Measurements from ENCODE around the gene DDR1. TPM values are rescaled to one million over a fixed set of nuclear protein-coding genes. Genes with fewer than 3 reads are reported as not detected.

Gene DDR1
- total and polyA plus RNA-seq, 2 experiments from 2014 or later = 58.3 to 154 TPM

DNA sequence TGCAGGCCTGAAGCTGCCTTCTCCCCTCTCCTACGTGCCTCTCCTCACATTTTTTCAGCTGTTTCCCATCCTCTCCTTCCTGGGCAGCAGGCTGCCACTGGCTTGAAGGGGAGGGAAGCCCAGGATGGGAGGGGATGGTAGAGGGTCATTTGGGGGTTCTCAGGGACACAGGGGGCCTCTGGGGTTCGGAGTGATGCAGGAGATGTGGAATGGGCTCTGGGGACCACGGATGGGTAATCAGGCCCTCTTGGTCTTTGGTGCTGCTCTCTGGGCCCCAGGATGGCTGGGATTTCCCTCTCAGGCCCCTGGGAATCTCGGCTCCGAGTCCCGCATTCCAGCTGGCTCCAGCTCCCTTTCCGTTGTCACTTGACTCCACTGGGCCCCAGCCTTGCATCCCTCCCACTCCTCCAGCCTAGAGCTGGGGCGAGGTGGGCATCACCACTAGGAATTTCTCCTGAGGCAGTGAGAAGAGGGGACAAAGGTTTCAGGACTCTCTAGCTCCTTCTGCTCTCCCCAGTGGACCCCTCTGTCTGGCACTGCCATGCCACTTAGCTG is 2.0 kb upstream of the DDR1 start (continued):
- TF ChIP-seq, protein P1, sequence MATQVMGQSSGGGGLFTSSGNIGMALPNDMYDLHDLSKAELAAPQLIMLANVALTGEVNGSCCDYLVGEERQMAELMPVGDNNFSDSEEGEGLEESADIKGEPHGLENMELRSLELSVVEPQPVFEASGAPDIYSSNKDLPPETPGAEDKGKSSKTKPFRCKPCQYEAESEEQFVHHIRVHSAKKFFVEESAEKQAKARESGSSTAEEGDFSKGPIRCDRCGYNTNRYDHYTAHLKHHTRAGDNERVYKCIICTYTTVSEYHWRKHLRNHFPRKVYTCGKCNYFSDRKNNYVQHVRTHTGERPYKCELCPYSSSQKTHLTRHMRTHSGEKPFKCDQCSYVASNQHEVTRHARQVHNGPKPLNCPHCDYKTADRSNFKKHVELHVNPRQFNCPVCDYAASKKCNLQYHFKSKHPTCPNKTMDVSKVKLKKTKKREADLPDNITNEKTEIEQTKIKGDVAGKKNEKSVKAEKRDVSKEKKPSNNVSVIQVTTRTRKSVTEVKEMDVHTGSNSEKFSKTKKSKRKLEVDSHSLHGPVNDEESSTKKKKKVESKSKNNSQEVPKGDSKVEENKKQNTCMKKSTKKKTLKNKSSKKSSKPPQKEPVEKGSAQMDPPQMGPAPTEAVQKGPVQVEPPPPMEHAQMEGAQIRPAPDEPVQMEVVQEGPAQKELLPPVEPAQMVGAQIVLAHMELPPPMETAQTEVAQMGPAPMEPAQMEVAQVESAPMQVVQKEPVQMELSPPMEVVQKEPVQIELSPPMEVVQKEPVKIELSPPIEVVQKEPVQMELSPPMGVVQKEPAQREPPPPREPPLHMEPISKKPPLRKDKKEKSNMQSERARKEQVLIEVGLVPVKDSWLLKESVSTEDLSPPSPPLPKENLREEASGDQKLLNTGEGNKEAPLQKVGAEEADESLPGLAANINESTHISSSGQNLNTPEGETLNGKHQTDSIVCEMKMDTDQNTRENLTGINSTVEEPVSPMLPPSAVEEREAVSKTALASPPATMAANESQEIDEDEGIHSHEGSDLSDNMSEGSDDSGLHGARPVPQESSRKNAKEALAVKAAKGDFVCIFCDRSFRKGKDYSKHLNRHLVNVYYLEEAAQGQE (IDR thresholded peaks at IDR 0.05; ENCODE audit: unreplicated experiment) = no peak
- TF ChIP-seq EZH2 (IDR thresholded peaks at IDR 0.05; ENCODE audit: low read depth, unreplicated experiment) (no peak), EZH2phosphoT487 (IDR thresholded peaks at IDR 0.05; ENCODE audit: unreplicated experiment) (no peak), JUNB (IDR thresholded peaks at IDR 0.05; ENCODE audit: unreplicated experiment) (no peak), ZNF114 (CRISPR knock-in tag; IDR thresholded peaks at IDR 0.05) (no peak), NANOG (IDR thresholded peaks at IDR 0.05; ENCODE audit: borderline replicate concordance) (no peak)
- TF ChIP-seq, protein P2, sequence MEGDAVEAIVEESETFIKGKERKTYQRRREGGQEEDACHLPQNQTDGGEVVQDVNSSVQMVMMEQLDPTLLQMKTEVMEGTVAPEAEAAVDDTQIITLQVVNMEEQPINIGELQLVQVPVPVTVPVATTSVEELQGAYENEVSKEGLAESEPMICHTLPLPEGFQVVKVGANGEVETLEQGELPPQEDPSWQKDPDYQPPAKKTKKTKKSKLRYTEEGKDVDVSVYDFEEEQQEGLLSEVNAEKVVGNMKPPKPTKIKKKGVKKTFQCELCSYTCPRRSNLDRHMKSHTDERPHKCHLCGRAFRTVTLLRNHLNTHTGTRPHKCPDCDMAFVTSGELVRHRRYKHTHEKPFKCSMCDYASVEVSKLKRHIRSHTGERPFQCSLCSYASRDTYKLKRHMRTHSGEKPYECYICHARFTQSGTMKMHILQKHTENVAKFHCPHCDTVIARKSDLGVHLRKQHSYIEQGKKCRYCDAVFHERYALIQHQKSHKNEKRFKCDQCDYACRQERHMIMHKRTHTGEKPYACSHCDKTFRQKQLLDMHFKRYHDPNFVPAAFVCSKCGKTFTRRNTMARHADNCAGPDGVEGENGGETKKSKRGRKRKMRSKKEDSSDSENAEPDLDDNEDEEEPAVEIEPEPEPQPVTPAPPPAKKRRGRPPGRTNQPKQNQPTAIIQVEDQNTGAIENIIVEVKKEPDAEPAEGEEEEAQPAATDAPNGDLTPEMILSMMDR (conservative IDR thresholded peaks at IDR 0.05; ENCODE audit: low read depth in 2 of 2) = no peak
- TF ChIP-seq, protein P3, sequence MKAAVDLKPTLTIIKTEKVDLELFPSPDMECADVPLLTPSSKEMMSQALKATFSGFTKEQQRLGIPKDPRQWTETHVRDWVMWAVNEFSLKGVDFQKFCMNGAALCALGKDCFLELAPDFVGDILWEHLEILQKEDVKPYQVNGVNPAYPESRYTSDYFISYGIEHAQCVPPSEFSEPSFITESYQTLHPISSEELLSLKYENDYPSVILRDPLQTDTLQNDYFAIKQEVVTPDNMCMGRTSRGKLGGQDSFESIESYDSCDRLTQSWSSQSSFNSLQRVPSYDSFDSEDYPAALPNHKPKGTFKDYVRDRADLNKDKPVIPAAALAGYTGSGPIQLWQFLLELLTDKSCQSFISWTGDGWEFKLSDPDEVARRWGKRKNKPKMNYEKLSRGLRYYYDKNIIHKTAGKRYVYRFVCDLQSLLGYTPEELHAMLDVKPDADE (IDR thresholded peaks at IDR 0.05) = no peak

DNA sequence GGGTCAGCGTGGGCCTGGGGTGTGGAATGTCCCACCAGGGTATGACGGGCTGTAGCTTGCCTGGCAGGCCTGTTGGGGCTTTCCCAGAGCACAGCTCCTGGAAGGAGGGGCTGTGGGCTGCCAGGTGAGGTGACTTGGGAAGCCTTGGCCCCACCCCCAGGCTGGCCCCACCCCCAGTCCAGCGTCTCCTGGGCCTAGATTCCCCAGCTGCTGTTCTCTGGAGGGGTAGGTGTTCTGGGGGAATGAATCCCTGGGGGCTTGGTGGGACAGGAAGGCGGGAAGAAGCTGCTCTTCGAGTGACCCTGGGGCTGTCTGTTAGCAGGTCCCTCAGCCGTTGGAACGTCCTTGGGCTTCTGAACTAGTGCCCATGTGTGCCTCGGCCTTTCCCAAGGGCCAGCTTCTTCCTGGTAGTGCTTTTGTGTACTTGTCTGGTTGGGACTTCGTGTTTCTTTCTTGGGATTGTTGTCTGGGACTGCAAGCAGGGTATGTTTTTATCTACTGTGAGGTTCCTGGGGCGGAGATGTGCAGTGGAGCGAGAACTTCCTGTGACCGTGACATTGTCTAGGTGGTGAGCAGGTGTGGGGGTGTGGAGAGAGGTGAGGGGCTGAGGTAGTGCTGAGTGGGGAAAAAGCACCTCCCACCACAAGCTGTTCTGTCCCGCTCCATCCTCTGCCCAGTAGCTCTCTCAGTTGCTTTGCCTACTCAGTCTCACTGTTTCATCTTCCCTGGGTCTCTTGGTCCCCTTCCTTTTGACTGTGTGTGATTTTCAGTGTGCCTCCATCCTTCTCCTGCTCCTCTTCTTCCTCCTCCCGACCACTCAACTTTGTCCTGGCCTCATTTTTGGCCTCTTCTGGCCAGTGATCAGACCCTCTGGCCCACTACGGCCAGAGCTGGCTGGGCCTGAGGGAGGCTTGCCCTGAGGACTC is 1.3 kb upstream of the DDR1 start:
- Histone ChIP-seq H3K9me2 (ENCODE audit: insufficient read depth) (no peaks in the 10 kb centered on the region), H3K27me3 (ENCODE audit: insufficient read depth) (no peaks in the 10 kb centered on the region), H3K36me3 (ENCODE audit: insufficient read depth) (no peaks in the 10 kb centered on the region; the same call in 1 of the 2 replicates), H3K4me2 (peak overlapping the region; percentile 100), H3K4me1 (ENCODE audit: insufficient read depth) (peaks cover 53% of the 10 kb centered on the region), H3K27ac (ENCODE audit: low read depth) (peak overlapping the region; percentile 97), H3K4me3 (peak overlapping the region; percentile 92), H2AFZ (no peak overlapping the region), H4K20me1 (replicated peaks; ENCODE audit: insufficient read depth) (peaks cover 14% of the 10 kb centered on the region), H3F3A (replicated peaks; ENCODE audit: low read depth) (peaks cover 29% of the 10 kb centered on the region), H3K79me2 (replicated peaks; ENCODE audit: insufficient read depth) (peaks cover 46% of the 10 kb centered on the region)
- peak overlapping the region; percentile 86 for H3K27ac Mint-ChIP-seq
- H3K27me3 Mint-ChIP-seq (ENCODE audit: insufficient read depth, low read depth, poor library complexity) = peaks cover 33% of the 10 kb centered on the region
- peaks cover 75% of the 10 kb centered on the region for H3K4me1 Mint-ChIP-seq
- peak; percentile 89 for DNase-seq (ENCODE audit: low spot score)
- TF ChIP-seq, protein P2 (conservative IDR thresholded peaks at IDR 0.05; ENCODE audit: low read depth in 2 of 2) = no peak
- no peak for TF ChIP-seq CREB1 (CRISPR knock-in tag; IDR thresholded peaks at IDR 0.05; ENCODE audit: low read depth)
- peak; percentile 36; the same call in 1 of the 2 replicates for TF ChIP-seq POLR2AphosphoS5 (IDR thresholded peaks at IDR 0.05; ENCODE audit: low read depth)
- no peak for TF ChIP-seq ZNF114 (CRISPR knock-in tag; IDR thresholded peaks at IDR 0.05)
- no peak for TF ChIP-seq ZNF331 (CRISPR knock-in tag; IDR thresholded peaks at IDR 0.05; ENCODE audit: low read depth)
- H3K4me3 Mint-ChIP-seq = peak overlapping the region; percentile 79
- H3K9me3 Mint-ChIP-seq = no peaks in the 10 kb centered on the region
- H3K36me3 Mint-ChIP-seq (ENCODE audit: low read depth) = peaks cover 2% of the 10 kb centered on the region; the same call in 2 of the 3 replicates
- peak; percentile 34 for ATAC-seq

Measured in GM23338 (cell line).